ENCODE measurements around the gene KANK2. TPM values are rescaled to one million over a fixed set of nuclear protein-coding genes. Genes with fewer than 3 reads are reported as not detected.

Gene KANK2
- total and polyA plus RNA-seq, 2 of the 4 experiments (the other 2 are of a cell fraction) = 104 to 176 TPM

DNA sequence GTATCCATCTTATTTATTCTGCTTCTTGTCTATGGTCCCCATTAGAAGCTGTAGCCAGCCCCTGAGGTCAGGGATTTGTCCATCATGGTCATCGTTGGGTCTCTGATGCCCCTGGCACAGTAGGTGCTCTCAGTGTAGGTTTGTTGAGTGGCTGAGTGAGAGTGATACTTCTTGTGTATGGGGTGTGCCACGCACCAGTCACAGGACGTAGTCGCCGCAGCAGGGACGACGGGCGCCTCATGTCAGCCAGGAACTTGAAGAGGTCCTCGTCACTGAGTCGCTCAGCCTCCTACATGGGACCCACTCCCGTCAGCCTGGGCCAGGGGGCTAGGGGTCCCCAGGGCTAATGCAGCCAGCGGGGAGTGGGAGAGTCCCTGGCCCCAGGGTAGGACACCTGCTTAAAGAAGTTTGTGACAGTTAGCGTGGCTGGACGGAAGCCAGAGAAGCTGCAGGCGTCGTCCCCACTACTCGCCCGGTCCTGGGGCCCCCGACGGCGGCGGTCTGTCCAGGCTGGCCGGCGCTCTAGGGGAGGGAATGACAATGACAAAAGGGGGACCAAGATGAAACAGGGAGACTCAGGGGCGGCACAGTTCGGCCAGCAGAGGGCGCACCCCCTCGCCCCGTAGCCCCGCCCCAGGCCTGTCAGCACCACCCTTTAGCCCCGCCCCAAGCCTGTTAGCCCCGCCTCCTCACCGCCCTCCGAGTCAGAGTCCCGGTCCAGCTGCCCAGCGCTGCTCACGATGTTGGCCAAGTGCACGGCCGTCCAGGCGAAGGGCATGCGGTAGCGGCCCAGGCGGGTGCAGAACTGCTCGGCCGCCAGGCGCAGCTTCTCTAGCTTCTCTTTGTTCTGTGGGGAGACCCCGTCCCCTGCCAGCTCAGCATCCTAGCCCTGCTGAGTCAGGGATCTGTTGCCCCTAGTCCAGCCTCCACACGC lies 45.8 kb upstream of the KANK2 start (continued):
- TF ChIP-seq, protein P1, sequence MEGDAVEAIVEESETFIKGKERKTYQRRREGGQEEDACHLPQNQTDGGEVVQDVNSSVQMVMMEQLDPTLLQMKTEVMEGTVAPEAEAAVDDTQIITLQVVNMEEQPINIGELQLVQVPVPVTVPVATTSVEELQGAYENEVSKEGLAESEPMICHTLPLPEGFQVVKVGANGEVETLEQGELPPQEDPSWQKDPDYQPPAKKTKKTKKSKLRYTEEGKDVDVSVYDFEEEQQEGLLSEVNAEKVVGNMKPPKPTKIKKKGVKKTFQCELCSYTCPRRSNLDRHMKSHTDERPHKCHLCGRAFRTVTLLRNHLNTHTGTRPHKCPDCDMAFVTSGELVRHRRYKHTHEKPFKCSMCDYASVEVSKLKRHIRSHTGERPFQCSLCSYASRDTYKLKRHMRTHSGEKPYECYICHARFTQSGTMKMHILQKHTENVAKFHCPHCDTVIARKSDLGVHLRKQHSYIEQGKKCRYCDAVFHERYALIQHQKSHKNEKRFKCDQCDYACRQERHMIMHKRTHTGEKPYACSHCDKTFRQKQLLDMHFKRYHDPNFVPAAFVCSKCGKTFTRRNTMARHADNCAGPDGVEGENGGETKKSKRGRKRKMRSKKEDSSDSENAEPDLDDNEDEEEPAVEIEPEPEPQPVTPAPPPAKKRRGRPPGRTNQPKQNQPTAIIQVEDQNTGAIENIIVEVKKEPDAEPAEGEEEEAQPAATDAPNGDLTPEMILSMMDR (conservative IDR thresholded peaks at IDR 0.05; ENCODE audit: low read depth, low read length) = peak; percentile 54
- peak; percentile 53 for TF ChIP-seq SMC3 (IDR thresholded peaks at IDR 0.05; ENCODE audit: low read depth, low read length)

GRCh38 chr19:11242025-11242424 lies 44.7 kb upstream of the KANK2 start:
- intact Hi-C loops (cut with micrococcal nuclease) = no loop called here
- POLR2A ChIA-PET (ENCODE audit: unreplicated experiment) = no interaction called here
- H2BK20ac ChIP-seq (ENCODE audit: low read depth, low read length) = no peak overlapping the region
- WGBS, 2 experiments (ENCODE audit: extremely low coverage in 2 of 2, insufficient read length in 1 of 2) = 84% methylated on average over 4 of the region's 11 CpGs; no CpG with 5 or more reads in 1 of the 2 experiments
- H3K4me3 ChIP-seq (ENCODE audit: insufficient read depth, low read depth, low read length) = no peak overlapping the region
- H3K14ac ChIP-seq (replicated peaks; ENCODE audit: low read depth, low read length) = no peak overlapping the region
- DNase-seq (no peak), ATAC-seq (ENCODE audit: low read depth) (no peak)
- no peak overlapping the region for H3K4ac ChIP-seq (ENCODE audit: low read depth, low read length)
- H4K20me1 ChIP-seq (ENCODE audit: insufficient read depth, low read length) = no peaks in the 10 kb centered on the region
- 0 out of 2 replicates have a peak, but pooled peaks cover 1% of the 10 kb centered on the region for H3K4me1 ChIP-seq (ENCODE audit: control insufficient read depth, insufficient read depth, low read length)
- dilution Hi-C loops (cut with HindIII; ENCODE audit: low sequenced_read_pairs, unreplicated experiment) = no loop called here
- H2BK5ac ChIP-seq (ENCODE audit: low read depth, low read length, poor library complexity, severe bottlenecking) = no peak overlapping the region
- no peak overlapping the region for H2AK5ac ChIP-seq (ENCODE audit: low read depth, low read length)
- no peak overlapping the region for H3K18ac ChIP-seq (ENCODE audit: low read depth, low read length)
- no peak overlapping the region for H3K9ac ChIP-seq (ENCODE audit: low read depth, low read length)
- H3K4me2 ChIP-seq (ENCODE audit: low read depth, low read length) = no peak overlapping the region
- H3K9me3 ChIP-seq (ENCODE audit: control insufficient read depth, insufficient read depth, low read length) = no peaks in the 10 kb centered on the region
- H2BK120ac ChIP-seq (ENCODE audit: low read depth, low read length) = no peak overlapping the region
- CTCF ChIA-PET = interaction anchor here (0.8 kb wide), 1 partner anchor 45 kb away, joined by 3 read pairs; no protein-coding TSS in a partner anchor
- H4K8ac ChIP-seq (ENCODE audit: low read depth in 2 of 2, low read length in 2 of 2) = no peak overlapping the region
- no TSS peak for BruUV-seq (replicated peaks)
- peaks cover 4% of the 10 kb centered on the region; the same call in 1 of the 2 replicates for H3K9me1 ChIP-seq (ENCODE audit: insufficient read depth, low read length)
- no peak overlapping the region for H4K91ac ChIP-seq (ENCODE audit: insufficient read depth, low read depth, low read length)
- no peak overlapping the region for H2AK9ac ChIP-seq (replicated peaks; ENCODE audit: low read depth, low read length, poor library complexity)
- H3K56ac ChIP-seq (ENCODE audit: extremely low read depth, insufficient read depth, low read length) = no peak overlapping the region
- H3K36me3 ChIP-seq (ENCODE audit: control insufficient read depth, insufficient read depth, low read length) = peaks cover 24% of the 10 kb centered on the region; the same call in 1 of the 2 replicates
- H2AFZ ChIP-seq (replicated peaks; ENCODE audit: low read length, poor library complexity) = no peak overlapping the region
- no peaks in the 10 kb centered on the region for H3K79me1 ChIP-seq (ENCODE audit: low read depth in 1 of 2, low read length in 2 of 2)
- no peak overlapping the region for H3K27ac ChIP-seq (ENCODE audit: insufficient read depth, low read length)
- no peak overlapping the region for H3K23ac ChIP-seq (ENCODE audit: low read depth, low read length)
- no peak overlapping the region for H4K5ac ChIP-seq (ENCODE audit: low read depth, low read length)
- H2BK15ac ChIP-seq (ENCODE audit: low read depth, low read length) = no peak overlapping the region
- in situ Hi-C loops (cut with MboI; ENCODE audit: low sequenced_read_pairs) = no loop called here
- no peaks in the 10 kb centered on the region for H3K27me3 ChIP-seq (ENCODE audit: control insufficient read depth, insufficient read depth, low read length)
- TF ChIP-seq USF2 (IDR thresholded peaks at IDR 0.05; ENCODE audit: low read depth, low read length) (no peak), ELK1 (IDR thresholded peaks at IDR 0.05; ENCODE audit: borderline replicate concordance, low read depth, low read length) (no peak), FOS (IDR thresholded peaks at IDR 0.05; ENCODE audit: low read depth, low read length) (no peak), MXI1 (IDR thresholded peaks at IDR 0.05; ENCODE audit: borderline replicate concordance, low read depth, low read length) (no peak), CEBPB (IDR thresholded peaks at IDR 0.05; ENCODE audit: low read depth, low read length) (no peak), SMC3 (IDR thresholded peaks at IDR 0.05; ENCODE audit: low read depth, low read length) (no peak)
- TF ChIP-seq, protein P1 (conservative IDR thresholded peaks at IDR 0.05; ENCODE audit: low read depth, low read length) = no peak

Measured in IMR-90 (cell line).